GF-D8 (cell line): Measurements from ENCODE around the gene SGPL1.

Experiments used
- DNase-seq: peaks from one replicate; lab custom pipeline; 2025; lab: John Stamatoyannopoulos, UW

SGPL1 gene

DNA sequence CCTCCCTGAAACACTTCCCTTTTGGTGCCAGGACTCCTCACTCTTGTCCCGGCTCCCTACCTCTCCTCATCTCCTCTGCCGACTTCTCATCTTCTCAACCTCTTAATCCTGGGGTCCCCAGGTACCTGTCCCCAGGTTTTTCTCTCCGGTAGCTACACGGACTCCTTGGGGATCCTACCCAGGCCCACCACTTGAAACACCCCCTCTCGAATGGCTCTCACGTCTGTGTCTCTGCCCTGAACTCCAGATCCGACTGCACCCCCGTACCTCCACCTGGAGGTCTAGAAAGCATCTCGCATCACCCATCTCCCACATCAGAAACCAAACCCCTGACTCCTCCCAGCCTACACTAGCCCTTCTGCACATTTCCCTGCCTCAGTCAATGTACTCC, 35.4 kb upstream of the SGPL1 start:
- DNase-seq: no peak

DNA sequence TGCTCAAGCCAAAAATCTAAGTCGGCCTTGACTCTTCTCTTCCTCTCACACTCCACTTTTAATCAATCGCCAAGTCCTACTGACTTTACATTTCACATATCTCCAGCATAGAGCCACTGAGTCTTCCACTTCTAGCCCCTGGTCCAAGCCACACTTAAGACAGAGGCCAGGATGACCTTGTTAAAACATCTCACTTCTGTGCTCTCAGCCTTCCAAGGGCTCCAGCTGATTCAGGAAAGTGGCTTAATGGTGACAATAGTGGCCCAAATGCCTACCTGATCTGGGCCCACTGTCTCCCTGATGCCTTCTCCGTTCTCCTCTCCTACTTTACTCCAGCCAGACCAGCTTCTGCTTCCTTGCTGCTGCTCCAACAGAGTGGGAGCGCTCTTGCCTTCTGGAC, 35.0 kb upstream of the SGPL1 start:
- no peak for DNase-seq

DNA sequence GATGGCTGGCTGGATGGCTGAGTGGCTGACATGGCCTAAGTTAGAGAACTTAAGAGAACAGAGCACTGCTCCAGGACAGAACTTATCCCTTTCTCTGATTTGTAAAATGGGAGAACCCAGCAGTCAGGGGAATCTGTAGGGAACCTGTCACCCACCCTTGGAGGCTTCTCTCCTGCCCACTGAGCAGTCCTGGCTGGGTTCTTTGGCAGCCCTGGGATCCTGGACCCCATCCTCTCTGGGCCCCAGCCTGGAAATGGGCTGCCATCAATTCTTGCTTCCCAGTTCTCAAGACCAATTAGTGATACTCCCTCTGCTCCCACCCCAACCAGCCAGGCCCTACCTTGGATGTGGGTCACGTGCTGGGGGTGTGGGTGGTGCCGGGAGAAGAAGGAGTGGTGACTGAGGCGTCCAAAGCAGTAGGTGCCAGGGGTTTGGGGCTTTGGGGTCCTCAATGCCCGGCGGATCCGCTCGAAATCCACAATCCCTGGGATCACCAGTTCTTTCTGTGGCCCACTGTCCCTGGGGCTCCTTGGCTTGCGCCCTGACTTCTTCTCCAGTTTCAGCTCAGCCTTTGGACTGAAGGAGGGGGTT, 34.2 kb upstream of the SGPL1 start:
- DNase-seq: no peak

- DNase-seq: no peak
Observed at GRCh38 chr10:70782086-70782745, 33.5 kb upstream of the SGPL1 start.

GRCh38 chr10:70782746-70783680, 32.7 kb upstream of the SGPL1 start:
- no peak for DNase-seq

GRCh38 chr10:70784016-70784415, 31.7 kb upstream of the SGPL1 start:
- DNase-seq: no peak

DNA sequence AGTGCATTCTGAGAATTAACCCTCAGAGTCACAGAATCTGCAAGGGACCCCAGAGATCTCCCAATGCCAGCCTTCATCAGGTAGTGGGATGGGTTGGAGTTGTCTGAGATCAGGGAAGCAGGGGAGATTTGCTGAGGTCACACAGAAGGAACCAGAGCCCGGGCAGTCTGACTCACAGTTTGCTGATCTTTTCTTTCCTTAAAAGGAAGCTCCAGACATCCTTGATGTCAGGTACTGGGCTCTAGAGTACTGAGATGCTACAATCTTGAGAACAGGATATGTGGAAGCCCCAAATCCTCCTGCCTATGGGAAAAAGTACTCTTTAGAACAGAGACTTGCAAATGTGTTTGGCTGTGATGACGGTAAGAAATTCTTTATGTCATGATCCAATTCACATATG, 31.3 kb upstream of the SGPL1 start:
- DNase-seq: no peak

DNA sequence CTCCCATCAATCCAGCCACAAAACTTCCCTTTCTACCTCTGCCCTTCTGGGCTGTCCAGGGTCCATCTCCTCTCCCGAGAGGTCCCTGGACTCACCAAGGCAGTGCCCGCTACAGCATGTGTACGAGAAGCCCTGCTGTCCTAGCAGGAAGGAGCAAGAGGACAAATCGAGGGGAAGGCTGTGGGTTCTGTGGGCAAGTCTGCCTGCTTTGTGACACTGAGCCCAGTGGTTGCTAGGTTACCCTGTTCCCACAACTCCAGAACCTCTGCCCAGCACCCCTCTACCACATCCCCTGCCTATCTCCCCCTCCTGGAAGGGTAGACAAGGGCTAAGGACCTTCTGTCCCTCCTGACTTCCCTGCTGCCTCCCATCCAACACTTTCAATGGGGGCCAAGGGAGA, 30.6 kb upstream of the SGPL1 start, which contains the start of gene TBATA:
Gene TBATA (minus strand): TSS at position 188 of the 400 bp plus-strand sequence. CDS start 1,998 bp downstream, outside the sequence.
- no peak for DNase-seq

DNA sequence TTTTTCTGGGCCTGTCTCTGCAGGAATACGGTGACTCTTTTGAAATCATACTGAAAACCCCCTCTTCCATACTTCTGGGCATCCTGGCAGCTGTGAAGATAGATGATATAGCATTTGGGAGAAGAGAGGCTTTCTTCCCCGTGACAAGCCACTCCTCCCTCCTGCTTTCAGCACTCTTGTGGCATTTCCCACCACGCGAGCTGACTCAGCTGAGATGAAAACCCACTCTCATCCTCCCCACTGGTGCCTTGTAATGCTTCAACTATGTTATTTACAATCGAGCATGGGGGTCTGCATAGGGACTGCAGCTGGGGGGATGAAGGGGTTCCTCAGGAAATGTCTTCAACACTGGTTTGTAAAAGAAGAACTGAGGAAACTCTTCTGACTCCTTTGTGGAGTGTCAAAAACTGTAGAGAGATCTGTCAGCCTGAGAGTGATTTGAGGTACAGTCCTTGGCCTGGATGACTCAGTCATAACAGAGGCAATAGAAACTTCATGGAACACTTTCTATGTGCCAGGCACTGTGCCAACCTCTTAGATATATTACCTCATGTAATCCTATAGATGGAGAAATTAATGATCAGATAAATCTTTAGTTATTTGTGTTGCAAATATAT, 28.8 kb upstream of the SGPL1 start:
- no peak for DNase-seq

DNA sequence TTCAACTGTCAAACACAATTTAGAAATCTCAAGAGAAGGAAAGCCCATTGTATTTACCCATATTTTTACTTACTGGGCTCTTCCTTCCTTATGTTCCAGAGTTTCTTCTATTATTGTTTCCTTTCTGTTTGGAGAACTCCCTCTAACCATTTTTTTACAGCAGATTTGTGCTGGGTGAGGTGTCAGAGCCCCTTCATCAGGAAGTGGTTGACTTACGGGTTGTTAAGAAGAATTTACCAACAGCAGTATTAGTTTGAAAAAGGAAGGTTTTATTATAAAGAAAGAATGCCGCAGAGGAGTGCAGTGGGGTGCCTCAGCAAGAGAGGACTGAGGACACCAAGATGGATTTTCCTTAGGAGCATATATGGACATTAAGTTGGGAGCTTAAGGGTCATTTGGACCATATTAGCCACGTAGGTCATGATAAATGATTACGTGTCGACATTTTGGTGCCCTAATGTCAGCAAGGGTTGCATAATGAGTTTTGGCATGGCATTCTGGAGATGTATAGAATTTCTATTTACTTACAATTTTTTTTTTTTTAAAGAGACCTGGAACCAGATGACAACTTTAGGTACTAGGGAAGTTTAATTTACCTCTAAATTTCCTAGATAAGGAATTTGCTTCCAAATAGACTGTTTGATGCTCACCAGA, 24.2 kb upstream of the SGPL1 start:
- DNase-seq: no peak

DNA sequence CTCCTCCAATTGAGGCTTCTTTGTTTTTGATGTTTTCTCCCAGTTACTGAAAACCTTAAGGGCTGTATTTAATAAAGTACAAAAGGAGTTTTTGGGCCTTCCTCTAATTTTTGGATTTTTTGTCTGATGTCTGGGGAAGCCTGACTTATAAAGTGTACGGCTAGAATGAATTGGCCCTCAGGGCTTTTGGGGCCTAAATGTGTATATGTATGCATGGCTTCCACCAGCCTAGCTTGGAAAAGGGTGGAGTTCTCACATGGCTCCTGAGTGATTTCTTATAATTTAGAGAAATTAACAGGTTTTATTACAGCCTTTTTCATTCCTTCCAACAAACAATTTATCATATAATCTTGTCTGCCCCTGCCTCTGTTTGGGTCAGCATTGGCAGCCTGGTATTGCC, 20.1 kb upstream of the SGPL1 start:
- no peak for DNase-seq

DNA sequence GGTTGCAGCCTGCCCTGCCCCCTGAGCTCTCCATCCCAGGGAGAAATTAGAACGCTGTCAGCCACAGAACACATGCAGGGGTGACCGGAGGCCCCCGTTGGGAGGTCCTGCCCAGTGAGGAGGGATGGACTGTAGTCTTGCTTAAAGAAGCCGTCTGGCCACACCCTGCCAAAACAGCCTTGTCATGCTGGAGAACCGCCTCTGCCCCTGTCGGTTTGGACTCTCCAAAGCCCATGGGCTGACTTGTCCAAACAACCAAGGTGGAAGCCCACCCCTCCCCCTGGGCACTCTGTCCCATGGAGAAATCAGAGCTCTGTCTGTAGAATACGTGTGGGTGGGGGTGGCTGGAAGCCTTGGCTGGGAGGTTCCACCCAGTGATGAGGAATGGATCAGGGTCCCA, 17.9 kb upstream of the SGPL1 start:
- no peak for DNase-seq

- no peak for DNase-seq
Observed at GRCh38 chr10:70799124-70799523, 16.6 kb upstream of the SGPL1 start.

DNA sequence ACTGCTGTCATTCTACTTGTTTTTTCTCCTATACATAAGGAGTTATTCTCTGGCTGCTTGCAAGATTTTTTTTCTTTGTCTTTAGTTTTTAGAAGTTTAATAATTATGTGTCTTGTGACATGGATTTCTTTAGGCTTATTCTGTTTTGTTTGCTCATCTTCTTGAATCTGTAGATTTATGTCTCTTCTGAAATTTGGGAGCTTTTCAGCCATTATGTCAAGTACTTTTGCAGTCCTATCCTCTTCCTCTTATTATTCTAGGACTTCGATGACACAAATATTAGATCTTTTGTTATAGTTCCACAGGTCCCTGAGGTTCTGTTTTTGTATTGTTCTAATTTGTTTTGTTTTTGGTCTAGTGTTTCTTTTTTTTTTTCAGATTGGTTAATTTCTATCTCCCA, 13.9 kb upstream of the SGPL1 start:
- DNase-seq: no peak

DNA sequence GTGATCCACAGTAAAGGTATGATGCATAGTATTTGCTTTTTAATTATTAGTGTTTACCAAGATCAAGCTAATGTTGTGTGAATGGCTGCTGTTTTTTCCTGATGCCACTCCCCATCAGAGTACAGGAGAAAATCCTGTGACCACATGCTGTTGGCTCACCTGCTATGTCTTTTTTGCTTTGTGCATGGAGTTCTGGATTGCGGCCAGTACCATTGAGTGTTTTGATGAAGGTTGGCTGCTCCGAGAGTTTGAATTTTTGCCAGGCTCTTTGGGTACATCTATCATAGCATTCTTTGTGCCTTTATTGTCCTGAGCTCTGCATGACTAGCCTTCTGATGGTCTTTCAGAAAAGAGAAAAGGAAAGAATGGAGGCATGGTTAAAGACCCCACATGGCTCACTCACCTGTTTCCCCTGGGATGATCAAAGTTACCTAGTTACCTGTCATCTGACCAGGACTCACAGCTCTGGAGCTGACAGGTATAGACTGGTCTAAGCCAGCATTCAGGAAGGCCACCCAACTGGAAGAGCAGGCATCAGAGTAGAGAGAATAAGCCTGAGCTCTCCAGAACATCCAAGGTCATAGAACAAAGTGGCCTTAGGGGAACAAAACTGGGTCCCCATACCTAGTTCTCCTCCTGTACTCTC, 11.8 kb upstream of the SGPL1 start:
- no peak for DNase-seq

DNA sequence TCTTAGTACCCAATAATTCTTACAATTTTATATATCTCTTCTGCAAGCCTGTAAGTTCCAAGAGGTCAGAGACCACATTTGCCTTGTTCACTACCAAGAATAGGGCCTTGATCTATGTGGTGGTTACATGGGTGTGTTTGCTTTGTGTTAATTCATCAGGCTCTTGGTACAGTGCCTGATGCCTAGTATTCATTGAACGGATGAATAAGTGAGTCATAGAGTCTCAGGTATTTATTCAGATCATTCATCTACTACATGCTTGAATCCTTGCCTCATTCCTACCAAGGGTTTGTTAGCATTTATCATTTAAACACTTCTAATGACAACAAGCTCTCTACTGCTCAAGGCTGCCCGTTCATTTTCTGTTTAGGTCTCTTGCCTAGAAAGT, 11.3 kb upstream of the SGPL1 start:
- DNase-seq: no peak

DNA sequence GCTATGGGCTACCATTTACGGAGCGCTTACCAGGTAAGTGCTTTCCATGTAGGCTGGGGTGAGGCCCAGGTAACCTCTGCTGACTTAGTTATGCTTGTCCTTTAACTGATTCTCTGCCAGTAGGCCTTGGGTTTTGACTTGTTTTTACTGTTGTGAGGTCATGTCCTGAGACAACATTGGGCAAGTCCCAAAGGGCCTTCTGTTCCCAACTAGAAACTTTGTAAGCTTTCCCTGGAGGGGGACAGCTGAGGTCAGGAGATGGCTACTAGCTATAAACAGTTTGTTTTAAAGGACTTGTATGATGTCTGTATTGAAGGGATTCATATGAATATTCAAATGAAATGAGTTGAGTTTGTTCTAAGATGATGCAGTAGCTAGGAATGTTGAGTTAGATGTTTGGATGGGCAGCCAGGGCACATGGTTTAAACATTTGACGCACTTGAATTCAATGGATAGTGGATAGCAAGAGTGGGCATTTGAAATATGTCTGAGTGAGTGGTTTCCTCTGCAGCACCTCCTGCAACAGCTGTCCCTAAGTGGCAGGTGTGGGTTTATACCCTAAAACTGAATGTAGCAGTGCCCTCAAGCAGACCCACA, 10.0 kb upstream of the SGPL1 start:
- DNase-seq: no peak

- DNase-seq: no peak
Observed at GRCh38 chr10:70806841-70807240, 8.9 kb upstream of the SGPL1 start.

GRCh38 chr10:70807556-70807955, 8.2 kb upstream of the SGPL1 start:
- DNase-seq: no peak

GRCh38 chr10:70809011-70809611, 6.6 kb upstream of the SGPL1 start:
- no peak for DNase-seq

GRCh38 chr10:70809726-70810125, 6.0 kb upstream of the SGPL1 start:
- no peak for DNase-seq
